HCT116 (cell line): ENCODE data around the gene POR. TPM values are rescaled to one million over a fixed set of nuclear protein-coding genes. Genes with fewer than 3 reads are reported as not detected.
A peak's percentile ranks its signal among the peaks of the same experiment; 100 is the strongest.
"Not testable (repeated sequence)": the region's sequence is repeated elsewhere in the genome, so short reads cannot be mapped to it uniquely, and the experiment has no call there.

Experiments
- ATAC-seq: fragments of 200-7000 bp; cut with Tn5 transposase; 2 replicates; pipeline ENCODE4 v1.9.1; 2020; ENCODE audit warnings: mild to moderate bottlenecking, moderate library complexity
- BruUV-seq: library from RNA; stranded (reverse); fragments of 400-500 nt; replicated peaks from 2 replicates; lab custom pipeline; 2021; lab: Mats Ljungman, UMichigan
- CTCF ChIA-PET: fragments of 300-600 bp; sonication (Branson Sonifier 250); formaldehyde crosslinking; loops from one replicate; lab custom pipeline; 2021; ENCODE audit warnings: antibody characterized with exemption; lab: Charles Lee
- POLR2A ChIA-PET: fragments of 300-600, 350-600 bp; sonication (Branson Sonifier 250); formaldehyde crosslinking; loops from one replicate; lab custom pipeline; 2021; ENCODE audit warnings: antibody characterized with exemption; lab: Charles Lee
- RAD21 ChIA-PET, 2 experiments: fragments of 300-600 bp; sonication (Branson Sonifier 250); formaldehyde crosslinking; loops; one replicate each; lab custom pipeline; 2023; ENCODE audit warnings: low total read pairs in 2 of 2; ENCODE audit not compliant: uncharacterized antibody in 2 of 2, unreplicated experiment in 2 of 2, low non-redundant PET in 1 of 2; lab: Charles Lee
- DNase-seq: peaks from one replicate; pipeline ENCODE4 v3.0.0-alpha.2; 2010; ENCODE audit warnings: low read depth, low spot score
- H2AFZ ChIP-seq: fragments of 200-600 bp; shearing (Covaris generic), sonication (generic); 2 replicates; pipeline ENCODE4 v1.6.1; 2017; ENCODE audit warnings: low read depth, mixed run types, mixed read lengths, antibody characterized with exemption, low read length; ENCODE audit not compliant: poor library complexity, severe bottlenecking
- H3K27ac ChIP-seq: 2 replicates; pipeline ENCODE4 v1.5.1; 2012; ENCODE audit warnings: low read depth, low read length
- H3K27me3 ChIP-seq: fragments of 200-600 bp; sonication (generic); 2 replicates; pipeline ENCODE4 v1.6.1; 2016; ENCODE audit warnings: mixed run types, low read length, mixed read lengths; ENCODE audit not compliant: insufficient read depth
- H3K36me3 ChIP-seq, 2 experiments: fragments of 200-500 bp in 1 of 2; fragments of 200-600 bp in 1 of 2; sonication (Bioruptor generic) in 1 of 2; sonication (generic) in 1 of 2; 2 replicates each; pipeline versions ENCODE4 v1.5.1 to v1.6.1; 2014 to 2016; ENCODE audit warnings: low read length in 2 of 2, inconsistent platforms in 1 of 2, mixed read lengths in 1 of 2, mixed run types in 1 of 2; ENCODE audit not compliant: insufficient read depth in 2 of 2, control insufficient read depth in 1 of 2
- H3K4me1 ChIP-seq, 2 experiments: fragments of 200-600 bp in 1 of 2; sonication (generic) in 1 of 2; 2 replicates each; pipeline versions ENCODE4 v1.5.1 to v1.6.1; 2012 to 2017; ENCODE audit warnings: low read length in 2 of 2, inconsistent platforms in 1 of 2, mild to moderate bottlenecking in 1 of 2, mixed read lengths in 1 of 2, mixed run types in 1 of 2, moderate library complexity in 1 of 2; ENCODE audit not compliant: insufficient read depth in 2 of 2, control insufficient read depth in 1 of 2
- H3K4me2 ChIP-seq: fragments of 200-600 bp; sonication (generic); 2 replicates; pipeline ENCODE4 v1.6.1; 2017; ENCODE audit warnings: mixed run types, low read length, mixed read lengths
- H3K4me3 ChIP-seq, 2 experiments: fragments of 200-600 bp in 1 of 2; sonication (generic) in 1 of 2; replicated peaks in 1 of 2; 2 replicates each; pipeline ENCODE4 v1.5.1; 2011 to 2016; ENCODE audit warnings: low read length in 2 of 2, control low read depth in 1 of 2, low read depth in 1 of 2, mild to moderate bottlenecking in 1 of 2, mixed read lengths in 1 of 2, mixed run types in 1 of 2
- H3K79me2 ChIP-seq: fragments of 200-600 bp; sonication (generic); 2 replicates; pipeline ENCODE4 v1.6.1; 2017; ENCODE audit warnings: mild to moderate bottlenecking, mixed run types, low read length, moderate library complexity, mixed read lengths; ENCODE audit not compliant: insufficient read depth
- H3K9ac ChIP-seq: fragments of 200-600 bp; sonication (generic); 2 replicates; pipeline ENCODE4 v1.6.1; 2016; ENCODE audit warnings: low read length, mixed read lengths
- H3K9me2 ChIP-seq: fragments of 200-600 bp; sonication (generic), shearing (Covaris generic); 2 replicates; pipeline ENCODE4 v1.6.1; 2017; ENCODE audit warnings: mixed run types, mild to moderate bottlenecking, moderate library complexity; ENCODE audit not compliant: insufficient read depth
- H3K9me3 ChIP-seq, 2 experiments: fragments of 200-500 bp in 1 of 2; fragments of 200-600 bp in 1 of 2; sonication (Bioruptor generic) in 1 of 2; sonication (generic) in 1 of 2; 2 replicates each; pipeline ENCODE4 v1.6.1; 2014 to 2017; ENCODE audit warnings: low read length in 2 of 2, mixed read lengths in 2 of 2, inconsistent platforms in 1 of 2, low read depth in 1 of 2, mild to moderate bottlenecking in 1 of 2, mixed run types in 1 of 2, moderate library complexity in 1 of 2; ENCODE audit not compliant: control insufficient read depth in 1 of 2, insufficient read depth in 1 of 2
- H4K20me1 ChIP-seq: fragments of 200-600 bp; sonication (generic), shearing (Covaris generic); 2 replicates; pipeline ENCODE4 v1.6.1; 2017; ENCODE audit warnings: mixed run types, mild to moderate bottlenecking, moderate library complexity; ENCODE audit not compliant: insufficient read depth
- POLR2A ChIP-seq: IDR thresholded peaks from 2 replicates; pipeline ENCODE4 v1.7.0; 2011; ENCODE audit warnings: borderline replicate concordance; ENCODE audit not compliant: insufficient read depth, insufficient read length; ENCODE audit errors: extremely low read depth
- SRF ChIP-seq: IDR thresholded peaks from 2 replicates; pipeline ENCODE4 v1.6.1; 2012; ENCODE audit warnings: low read depth
- ZFX ChIP-seq: fragments of 450-650 bp; IDR thresholded peaks from 2 replicates; pipeline ENCODE4 v1.6.1; 2017
- intact Hi-C: fragments of 100-400 bp; cut with micrococcal nuclease; formaldehyde crosslinking; loops from 2 replicates; pipeline ENCODE4 v1.10.0; 2022
- total RNA-seq: library from RNA; stranded (reverse); gene quantifications from one replicate; pipeline ENCODE4 v1.2.1, GENCODE V29; 2021; ENCODE audit not compliant: unreplicated experiment

Gene POR
- total RNA-seq, 1 experiment from 2014 or later, result 120 TPM

GRCh38 chr7:75874180-75874579 lies 40.8 kb upstream of the POR start:
- RAD21 ChIA-PET, result not testable (repeated sequence)

GRCh38 chr7:75875113-75876080 lies 39.6 kb upstream of the POR start:
- Histone ChIP-seq H3K9ac (no peak overlapping the region), H3K4me1 (peaks cover 12 to 26% of the 10 kb centered on the region in 2 experiments), H3K4me3 (no peak overlapping the region), H3K9me2 (no peaks in the 10 kb centered on the region), H3K27ac (no peak overlapping the region), H3K4me2 (no peak overlapping the region), H3K27me3 (no peaks in the 10 kb centered on the region), H3K79me2 (peaks cover 15% of the 10 kb centered on the region), H2AFZ (peak overlapping the region; percentile 35), H3K36me3 (no peaks in the 10 kb centered on the region), H3K9me3 (no peaks in the 10 kb centered on the region), H4K20me1 (no peaks in the 10 kb centered on the region)
- no peak for DNase-seq
- ChIA-PET CTCF (interaction anchor here (1.0 to 1.5 kb wide), 2 partner anchors 9 to 145 kb away, joined by 3 to 4 read pairs; no protein-coding TSS in a partner anchor), POLR2A (no interaction called here), RAD21 (no interaction called here)
- BruUV-seq, result no TSS peak
- TF ChIP-seq POLR2A (no peak), ZFX (no peak), SRF (no peak)
- intact Hi-C loops, result no loop called here
- no peak for ATAC-seq

More at GRCh38 chr7:75874180-75874579, 40.8 kb upstream of the POR start:
- peaks cover 6 to 22% of the 10 kb centered on the region in 2 experiments for H3K4me1 ChIP-seq
- H3K9me2 ChIP-seq, H3K79me2 ChIP-seq, H3K27me3 ChIP-seq, H3K36me3 ChIP-seq, H4K20me1 ChIP-seq, POLR2A ChIA-PET, H3K9ac ChIP-seq, BruUV-seq, H3K4me2 ChIP-seq, H3K4me3 ChIP-seq, H2AFZ ChIP-seq, ATAC-seq, H3K27ac ChIP-seq, H3K9me3 ChIP-seq, DNase-seq, intact Hi-C loops: not testable (repeated sequence)
- CTCF ChIA-PET, result interaction anchor here (1.5 kb wide), 1 partner anchor 146 kb away, joined by 4 read pairs; no protein-coding TSS in a partner anchor
